Skeletal muscle cell (primary cell): ENCODE measurements around the gene UBE2E1.

ENCODE experiments used
- DNase-seq: peaks from one replicate; pipeline ENCODE4 v3.0.0-alpha.2; 2010; ENCODE audit warnings: low read depth
- H3K4me3 ChIP-seq: 2 replicates; pipeline ENCODE4 v1.5.1; 2011; ENCODE audit warnings: low read depth, mild to moderate bottlenecking, control low read depth, low read length, moderate library complexity

UBE2E1 gene

DNA sequence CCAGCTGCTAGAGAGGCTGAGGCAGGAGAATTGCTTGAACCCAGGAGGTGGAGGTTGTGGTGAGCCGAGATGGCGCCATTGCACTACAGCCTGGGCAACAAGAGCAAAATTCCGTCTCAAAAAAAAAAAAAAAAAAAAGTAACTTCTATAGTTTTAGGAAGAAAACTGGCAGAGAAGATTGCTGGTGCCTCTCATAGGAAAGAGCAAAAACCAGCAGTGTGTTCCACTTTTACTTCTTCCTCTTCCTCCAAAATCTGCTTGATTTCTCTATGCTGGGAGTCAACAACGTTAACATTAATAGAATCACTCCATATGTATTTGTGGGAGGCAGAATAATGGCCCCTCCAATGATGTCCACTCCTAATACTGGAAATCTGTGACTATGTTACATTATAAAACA lies 126.8 kb downstream of the UBE2E1 start:
- no peak for DNase-seq
- no peak overlapping the region for H3K4me3 ChIP-seq

GRCh38 chr3:23934253-23934652 lies 128.5 kb downstream of the UBE2E1 start:
- no peak overlapping the region for H3K4me3 ChIP-seq
- no peak for DNase-seq

DNA sequence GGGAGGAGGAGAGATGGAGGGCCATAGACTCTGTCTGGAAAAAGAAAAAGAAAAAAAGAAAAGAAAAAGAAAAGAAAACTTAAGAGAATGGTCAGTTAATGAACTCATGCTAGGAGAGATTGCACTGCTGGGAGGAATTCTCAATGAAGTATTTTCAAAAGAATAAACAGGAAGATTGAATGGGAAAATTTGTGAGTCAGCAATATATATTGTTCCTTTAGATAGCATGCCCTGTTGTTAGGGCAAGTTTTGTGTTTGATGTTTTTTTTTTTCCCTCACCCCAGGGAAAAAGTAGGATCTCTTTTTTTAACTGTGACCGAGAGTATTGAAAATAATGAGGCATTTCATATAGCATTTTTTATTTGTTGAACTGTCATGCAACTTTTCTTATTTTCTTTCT lies 131.5 kb downstream of the UBE2E1 start:
- no peak for DNase-seq
- H3K4me3 ChIP-seq: no peak overlapping the region

DNA sequence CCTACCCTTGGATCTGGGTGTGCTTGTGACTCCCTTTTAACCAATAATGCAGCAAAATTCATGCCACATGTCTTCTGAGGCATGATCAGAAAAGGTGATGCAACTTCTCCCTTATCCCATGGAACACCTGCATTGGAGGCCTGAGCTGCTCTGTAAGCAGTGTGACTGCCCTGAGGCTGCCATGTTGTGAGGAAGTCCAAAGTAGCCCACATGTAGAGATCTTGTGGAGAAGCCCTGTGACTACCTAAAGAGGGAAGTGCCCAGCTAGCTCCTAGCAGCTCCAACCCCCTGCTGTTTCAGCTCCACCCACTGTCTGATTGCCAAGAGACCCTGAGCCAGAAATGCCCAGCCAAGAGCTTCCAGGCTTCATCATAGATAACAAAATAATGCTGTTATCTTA lies 132.9 kb downstream of the UBE2E1 start:
- H3K4me3 ChIP-seq: no peak overlapping the region

GRCh38 chr3:23940775-23941174 lies 135.0 kb downstream of the UBE2E1 start:
- DNase-seq: no peak
- H3K4me3 ChIP-seq: no peak overlapping the region

More for the DNA sequence above, 132.9 kb downstream of the UBE2E1 start:
- no peak for DNase-seq
